ENCODE results near the gene KDELR3. TPM values are rescaled to one million over a fixed set of nuclear protein-coding genes. Genes with fewer than 3 reads are reported as not detected.

The KDELR3 gene
- total and polyA plus RNA-seq, 2 experiments from 2014 or later = 13.1 to 26.5 TPM

DNA sequence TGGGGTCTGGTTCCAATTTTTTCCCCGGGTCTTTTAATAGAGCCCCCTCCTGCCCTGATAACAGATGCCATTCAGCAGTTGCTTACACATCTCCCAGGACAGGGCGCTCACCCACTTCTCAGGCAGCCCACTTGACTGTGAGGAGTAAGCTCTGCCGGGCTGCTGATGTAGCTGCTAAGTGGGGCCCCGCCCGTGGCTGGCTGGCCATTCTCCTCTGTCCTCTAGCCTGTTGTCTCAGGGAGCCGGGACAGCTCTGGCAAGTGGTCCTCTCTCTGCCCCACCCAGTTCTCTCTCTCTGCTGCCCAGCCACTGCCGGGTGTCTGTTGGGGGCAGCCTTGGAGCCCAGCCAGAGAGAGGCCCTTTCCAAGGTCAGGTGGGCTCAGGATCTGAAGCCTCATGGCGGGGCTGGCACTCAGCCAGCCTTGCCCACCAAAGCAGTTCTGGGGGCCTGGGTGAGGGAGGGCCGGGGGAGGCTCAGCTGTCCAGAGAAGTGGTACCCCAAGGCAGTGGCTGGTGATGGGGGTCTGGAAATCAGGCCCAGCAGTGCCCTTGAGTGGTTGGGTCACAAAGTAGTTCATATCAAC is 21.8 kb upstream of the KDELR3 start:
- no peak for DNase-seq (ENCODE audit: low read depth in 1 of 2, low spot score in 1 of 2)
- Histone ChIP-seq H3K4me3 (no peak overlapping the region), H3K27me3 (no peaks in the 10 kb centered on the region), H3K9me3 (ENCODE audit: low read depth) (no peaks in the 10 kb centered on the region), H3K36me3 (no peaks in the 10 kb centered on the region), H3K27ac (no peak overlapping the region), H3K4me1 (ENCODE audit: low read depth) (peaks cover 9% of the 10 kb centered on the region)
- TF ChIP-seq, protein P1, sequence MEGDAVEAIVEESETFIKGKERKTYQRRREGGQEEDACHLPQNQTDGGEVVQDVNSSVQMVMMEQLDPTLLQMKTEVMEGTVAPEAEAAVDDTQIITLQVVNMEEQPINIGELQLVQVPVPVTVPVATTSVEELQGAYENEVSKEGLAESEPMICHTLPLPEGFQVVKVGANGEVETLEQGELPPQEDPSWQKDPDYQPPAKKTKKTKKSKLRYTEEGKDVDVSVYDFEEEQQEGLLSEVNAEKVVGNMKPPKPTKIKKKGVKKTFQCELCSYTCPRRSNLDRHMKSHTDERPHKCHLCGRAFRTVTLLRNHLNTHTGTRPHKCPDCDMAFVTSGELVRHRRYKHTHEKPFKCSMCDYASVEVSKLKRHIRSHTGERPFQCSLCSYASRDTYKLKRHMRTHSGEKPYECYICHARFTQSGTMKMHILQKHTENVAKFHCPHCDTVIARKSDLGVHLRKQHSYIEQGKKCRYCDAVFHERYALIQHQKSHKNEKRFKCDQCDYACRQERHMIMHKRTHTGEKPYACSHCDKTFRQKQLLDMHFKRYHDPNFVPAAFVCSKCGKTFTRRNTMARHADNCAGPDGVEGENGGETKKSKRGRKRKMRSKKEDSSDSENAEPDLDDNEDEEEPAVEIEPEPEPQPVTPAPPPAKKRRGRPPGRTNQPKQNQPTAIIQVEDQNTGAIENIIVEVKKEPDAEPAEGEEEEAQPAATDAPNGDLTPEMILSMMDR (IDR thresholded peaks at IDR 0.05; ENCODE audit: low read depth, low read length) = no peak

DNA sequence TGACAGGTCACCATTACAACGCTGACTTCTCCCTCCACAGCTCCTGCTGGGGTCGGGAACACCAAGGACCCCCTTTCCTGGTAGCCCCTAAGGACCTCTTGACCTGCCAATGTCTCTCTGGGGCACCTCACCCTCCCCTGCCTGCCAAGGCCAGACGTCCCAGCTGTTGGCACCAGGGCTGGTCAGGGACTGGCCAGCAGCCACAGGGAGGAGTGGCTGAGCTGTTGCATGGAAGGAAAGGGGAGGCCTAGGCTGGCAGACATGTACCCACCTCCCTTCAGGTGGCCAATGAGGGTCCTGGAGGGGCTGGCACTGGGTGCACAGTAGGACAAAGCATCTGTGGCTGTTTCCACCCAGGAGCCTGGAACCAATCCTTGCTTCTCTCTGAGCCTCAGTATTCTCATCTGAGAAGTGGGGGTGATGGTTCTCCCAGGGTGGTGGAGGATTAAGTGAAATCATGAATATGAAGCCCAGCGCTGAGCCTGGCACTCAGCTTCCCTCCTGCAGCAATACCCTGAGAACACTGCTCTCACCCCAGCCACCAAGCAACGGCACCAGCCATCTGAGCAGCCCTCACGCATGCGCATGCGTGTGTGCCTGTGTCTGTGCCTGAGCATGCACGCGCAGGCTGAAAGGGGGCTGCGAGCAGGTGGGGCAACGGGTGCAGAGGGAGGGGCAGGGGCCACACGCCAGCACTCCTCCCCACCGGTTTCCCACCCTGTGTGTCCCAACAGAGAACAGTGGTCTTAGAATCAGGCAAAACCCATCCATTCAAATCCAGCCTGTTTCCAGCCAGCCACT is 18.8 kb upstream of the KDELR3 start:
- Histone ChIP-seq H3K36me3 (no peaks in the 10 kb centered on the region), H3K4me3 (no peak overlapping the region), H3K27ac (no peak overlapping the region), H3K27me3 (no peaks in the 10 kb centered on the region), H3K9me3 (ENCODE audit: low read depth) (no peaks in the 10 kb centered on the region), H3K4me1 (ENCODE audit: low read depth) (peaks cover 10% of the 10 kb centered on the region)
- TF ChIP-seq, protein P1 (IDR thresholded peaks at IDR 0.05; ENCODE audit: low read depth, low read length) = no peak
- DNase-seq (ENCODE audit: low read depth in 1 of 2, low spot score in 1 of 2) = no peak

DNA sequence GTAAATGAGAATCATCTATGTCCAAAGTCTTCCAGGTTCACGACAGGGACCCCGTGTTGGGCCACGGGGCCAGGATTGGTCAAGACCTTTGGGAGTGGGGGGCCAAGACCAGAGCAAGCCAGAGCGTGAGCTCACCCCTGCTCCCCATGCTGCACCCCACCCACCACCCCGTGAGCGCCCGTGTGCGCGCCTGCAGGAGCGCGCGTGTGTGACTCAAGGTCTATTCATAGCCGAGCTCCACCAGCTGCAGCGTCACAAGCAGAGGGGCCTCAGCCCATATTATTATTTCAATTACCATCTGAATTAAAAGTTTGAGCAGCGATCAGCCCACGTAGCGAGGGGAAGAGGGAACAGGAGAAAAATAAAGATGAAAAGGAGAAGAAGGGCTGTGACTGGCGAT is 18.1 kb upstream of the KDELR3 start:
- Histone ChIP-seq H3K4me3 (no peak overlapping the region), H3K4me1 (ENCODE audit: low read depth) (peaks cover 15% of the 10 kb centered on the region), H3K9me3 (ENCODE audit: low read depth) (no peaks in the 10 kb centered on the region), H3K27ac (no peak overlapping the region), H3K27me3 (no peaks in the 10 kb centered on the region), H3K36me3 (no peaks in the 10 kb centered on the region)
- DNase-seq (ENCODE audit: low read depth in 1 of 2, low spot score in 1 of 2) = no peak
- TF ChIP-seq, protein P1 (IDR thresholded peaks at IDR 0.05; ENCODE audit: low read depth, low read length) = no peak

DNA sequence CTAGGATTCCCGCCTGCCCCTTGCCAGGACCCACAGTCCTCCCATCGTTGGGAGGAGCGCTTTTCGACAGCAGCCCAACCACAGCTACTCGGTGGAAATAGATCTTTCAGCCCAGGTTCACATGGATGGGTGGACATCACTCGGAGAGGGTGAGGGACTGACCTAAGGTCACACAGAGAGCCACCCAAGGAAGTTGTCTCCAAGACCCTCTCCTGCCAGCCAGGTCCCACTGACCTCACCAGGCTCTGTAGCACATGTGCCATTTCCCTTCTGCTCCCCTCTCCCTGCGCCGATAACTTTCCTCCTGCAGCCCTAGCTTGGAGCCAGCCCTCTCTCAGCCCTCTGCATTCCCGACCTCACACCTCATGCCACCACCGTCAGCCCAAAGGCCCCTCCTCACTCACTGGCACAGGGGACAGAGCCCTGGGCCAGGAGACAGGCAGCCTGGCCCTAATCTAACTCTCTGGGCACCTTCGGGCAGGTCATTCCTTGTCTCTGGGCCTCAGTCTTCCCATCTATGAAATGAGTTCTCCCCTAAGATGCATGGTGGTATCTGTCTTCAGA is 17.6 kb upstream of the KDELR3 start:
- TF ChIP-seq, protein P1 (IDR thresholded peaks at IDR 0.05; ENCODE audit: low read depth, low read length) = no peak
- no peaks in the 10 kb centered on the region for H3K9me3 ChIP-seq (ENCODE audit: low read depth)
- no peak for DNase-seq (ENCODE audit: low read depth in 1 of 2, low spot score in 1 of 2)
- H3K4me1 ChIP-seq (ENCODE audit: low read depth) = peaks cover 15% of the 10 kb centered on the region
- no peak overlapping the region for H3K27ac ChIP-seq
- no peaks in the 10 kb centered on the region for H3K27me3 ChIP-seq
- H3K4me3 ChIP-seq = no peak overlapping the region
- H3K36me3 ChIP-seq = no peaks in the 10 kb centered on the region

DNA sequence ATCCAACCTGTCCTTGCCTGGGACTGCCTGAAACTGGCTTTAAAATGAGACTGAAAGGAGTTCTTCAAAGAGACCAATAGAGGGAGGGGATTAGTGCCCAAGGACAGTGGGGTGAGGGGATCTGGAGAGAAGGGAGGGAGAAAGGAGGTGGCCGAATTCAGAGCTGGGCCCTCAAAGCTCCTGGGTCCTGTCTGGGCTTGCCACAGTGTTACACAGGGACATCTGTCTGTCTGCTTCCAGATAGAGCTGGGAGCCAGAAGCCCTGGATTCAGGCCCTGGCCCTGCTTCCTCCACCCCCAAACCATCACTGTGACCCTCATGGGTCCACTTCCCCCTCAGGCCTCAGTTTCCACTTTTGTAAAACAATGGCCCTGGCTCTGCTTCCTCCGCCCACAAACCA is 16.5 kb upstream of the KDELR3 start:
- TF ChIP-seq, protein P1 (IDR thresholded peaks at IDR 0.05; ENCODE audit: low read depth, low read length) = no peak
- DNase-seq (ENCODE audit: low read depth in 1 of 2, low spot score in 1 of 2) = no peak
- Histone ChIP-seq H3K27ac (no peak overlapping the region), H3K36me3 (no peaks in the 10 kb centered on the region), H3K9me3 (ENCODE audit: low read depth) (no peaks in the 10 kb centered on the region), H3K4me3 (no peak overlapping the region), H3K4me1 (ENCODE audit: low read depth) (peaks cover 15% of the 10 kb centered on the region), H3K27me3 (no peaks in the 10 kb centered on the region)

All from cardiac muscle cell (in vitro differentiated cells and primary cell).